ELF-1 (cell line): ENCODE measurements around the gene CACNB4.
"Not testable (repeated sequence)": the region's sequence is repeated elsewhere in the genome, so short reads cannot be mapped to it uniquely, and the experiment has no call there.

Experiments used
- DNase-seq: peaks from one replicate; pipeline ENCODE4 v3.0.0-alpha.2; 2016; ENCODE audit warnings: low read depth, low spot score

Gene CACNB4

DNA sequence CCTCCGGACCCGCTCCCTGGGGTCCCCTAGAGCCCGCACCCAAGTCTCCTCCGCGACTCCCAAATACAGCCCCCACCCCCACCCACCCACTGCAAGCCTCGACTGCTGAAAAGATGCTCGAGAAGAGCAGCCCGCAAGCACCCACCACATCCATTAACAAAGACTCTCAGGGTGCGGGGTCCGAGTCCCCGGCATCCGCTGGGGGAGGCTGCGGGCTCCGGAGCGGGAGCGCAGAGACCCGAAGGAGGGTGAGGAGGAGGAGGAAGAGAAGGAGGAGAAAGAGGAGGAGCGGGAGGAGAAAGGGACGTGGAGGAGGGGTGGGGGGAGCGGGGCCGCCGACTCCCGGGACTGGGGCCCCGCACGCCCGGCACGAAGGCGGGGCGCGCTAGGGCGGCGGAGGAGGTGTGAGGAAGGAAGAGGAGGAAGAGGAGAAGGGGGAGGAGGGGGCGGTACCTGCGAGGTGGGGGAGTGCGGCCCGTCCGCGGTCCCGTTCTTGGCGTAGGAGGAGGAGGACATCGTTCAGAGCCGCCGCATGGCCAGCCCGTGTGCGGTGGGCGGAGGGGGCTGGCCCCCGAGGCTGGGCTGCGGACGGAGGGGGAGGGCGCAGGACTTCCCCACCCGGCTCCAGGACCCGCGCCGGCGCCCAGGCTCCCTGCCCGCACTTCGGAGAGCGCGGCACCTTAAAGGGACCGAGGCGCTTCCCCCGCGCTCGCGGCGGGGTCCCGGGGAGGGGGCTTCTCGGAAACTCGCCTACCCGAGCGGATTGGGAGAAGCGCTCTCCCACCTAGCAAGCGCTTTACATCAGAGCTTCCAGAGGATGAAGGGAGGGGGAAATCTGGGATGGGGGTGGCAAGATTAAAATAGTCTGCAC is at the start of gene CACNB4:
Gene CACNB4 (minus strand): TSS at position 549 of the 871 bp plus-strand sequence.
- DNase-seq = peak; percentile 26

DNA sequence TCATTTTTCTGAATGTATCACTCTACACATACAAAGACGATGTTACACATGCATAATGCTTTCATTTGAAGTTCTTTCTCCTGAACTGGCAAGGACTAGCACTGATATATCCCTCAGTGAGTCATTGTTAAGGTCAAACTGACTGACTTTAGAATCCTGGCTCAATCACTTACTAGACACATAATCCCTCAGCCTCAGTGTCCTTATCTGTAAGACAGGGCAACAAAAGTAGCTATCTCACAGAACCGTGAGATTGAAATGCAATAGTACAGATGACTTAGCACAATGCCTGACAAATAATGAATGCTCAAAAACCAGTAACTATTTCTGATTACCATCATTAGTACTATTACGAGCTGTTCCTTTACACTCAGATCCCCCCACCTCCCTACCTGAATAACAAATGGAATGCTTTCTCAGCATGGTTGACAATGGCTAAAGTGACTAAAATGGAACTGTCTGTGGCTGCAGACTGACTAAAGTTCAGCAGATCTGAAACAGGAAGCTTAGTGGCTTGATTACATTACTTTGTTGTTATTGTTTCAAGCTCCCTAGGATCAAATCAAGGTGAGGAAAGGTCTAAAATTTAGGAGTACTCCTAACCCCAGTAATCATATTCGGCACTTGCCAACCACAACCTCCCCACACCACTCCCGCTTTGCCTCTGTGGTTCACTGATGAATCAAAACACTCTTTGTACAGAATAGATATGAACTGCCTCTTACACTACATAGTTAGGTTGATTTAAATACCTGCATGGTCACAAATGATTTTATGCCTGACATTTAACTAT is 35.8 kb upstream of the CACNB4 start:
- DNase-seq = no peak

DNA sequence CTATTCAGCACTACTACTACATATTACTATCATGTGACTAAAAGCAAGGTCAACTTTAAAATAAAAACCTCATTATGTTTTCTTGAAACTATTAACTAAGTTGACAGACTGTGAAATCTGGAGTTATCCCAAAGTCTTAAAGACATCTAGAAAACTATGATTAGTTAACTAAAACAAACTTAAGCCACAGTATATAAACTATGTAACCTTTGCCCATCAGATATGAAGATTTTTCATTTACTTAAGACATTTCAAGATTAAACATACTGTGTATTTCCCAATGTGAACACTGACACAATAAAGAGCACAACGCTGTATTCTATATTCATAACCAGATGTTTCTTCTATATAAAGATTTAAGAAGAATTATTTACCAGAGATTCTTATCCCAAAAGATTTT is 33.5 kb upstream of the CACNB4 start:
- DNase-seq = no peak

DNA sequence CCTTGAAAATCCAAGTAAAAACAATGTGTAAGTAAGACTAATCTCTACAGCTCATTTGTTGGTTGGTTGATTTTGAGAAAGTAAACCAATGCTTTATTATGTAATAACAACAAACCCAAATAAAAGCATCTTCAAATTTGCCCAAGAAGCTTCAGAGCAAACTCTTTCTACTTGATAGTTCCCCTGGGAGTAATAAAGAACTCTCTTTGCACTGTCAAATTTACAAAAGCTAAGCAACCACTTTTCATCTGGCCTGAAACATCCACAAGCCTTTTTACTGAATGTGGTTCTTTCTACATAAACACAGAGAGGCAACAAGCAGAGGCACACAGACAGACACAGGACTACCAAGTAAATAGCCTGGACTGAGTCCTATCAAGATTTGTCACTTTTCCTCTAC is 28.8 kb upstream of the CACNB4 start:
- DNase-seq = no peak

DNA sequence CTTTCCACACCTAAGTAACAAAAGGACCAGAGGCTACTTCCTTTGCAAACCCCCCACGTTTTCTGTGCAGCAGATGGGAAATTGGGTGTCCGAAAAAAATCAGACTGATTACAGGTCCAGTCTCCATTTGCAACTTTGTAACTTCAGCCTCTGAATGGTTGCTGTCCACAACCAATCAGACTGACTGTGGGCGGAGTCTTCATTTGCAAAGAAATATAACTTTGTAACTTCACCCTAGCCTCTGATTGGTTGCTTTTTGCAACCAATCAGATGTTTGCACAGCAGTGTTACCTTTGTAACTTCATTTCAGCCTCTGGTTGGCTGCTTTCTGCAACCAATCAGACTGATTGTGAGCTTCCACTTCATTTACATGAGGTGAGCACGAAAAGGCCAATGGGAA is 27.8 kb upstream of the CACNB4 start:
- DNase-seq = no peak

DNA sequence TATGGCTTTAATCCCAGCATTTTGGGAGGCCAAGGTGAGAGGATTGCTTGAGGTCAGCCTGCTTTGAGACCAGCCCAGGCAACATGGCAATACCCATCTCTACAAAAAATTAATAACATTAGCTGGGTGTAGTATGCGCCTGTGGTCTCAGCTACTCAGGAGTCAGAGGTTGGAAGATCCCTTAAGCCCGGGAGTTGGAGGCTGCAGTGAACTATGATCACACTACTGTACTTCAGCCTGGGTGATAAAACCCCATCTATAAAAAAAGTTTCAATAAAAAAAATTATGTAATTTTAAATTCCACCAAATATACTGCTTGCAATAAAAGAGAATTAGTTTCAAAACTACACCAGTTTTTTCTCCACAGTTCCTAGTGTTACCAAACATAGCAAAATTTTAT is 23.3 kb upstream of the CACNB4 start:
- no peak for DNase-seq

DNA sequence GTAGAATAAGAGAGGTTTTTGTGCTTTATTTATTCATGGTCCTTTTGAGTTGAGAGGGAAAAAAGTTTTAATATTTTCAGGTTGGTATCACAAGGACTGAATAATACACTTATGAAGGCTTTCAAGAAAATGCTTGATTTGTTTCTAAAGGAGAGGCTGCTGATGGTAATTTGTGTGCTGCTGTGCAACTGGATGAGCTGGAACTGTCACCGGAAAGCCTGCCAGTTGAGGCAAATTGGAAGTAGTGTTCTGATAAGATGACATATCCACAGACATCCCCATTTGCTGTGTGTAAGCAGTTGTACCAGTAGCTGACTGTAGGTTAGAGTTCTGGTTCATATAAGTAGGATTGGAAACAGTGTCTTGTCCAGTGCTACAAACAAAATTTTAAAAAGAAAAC is 21.6 kb upstream of the CACNB4 start:
- DNase-seq = no peak

DNA sequence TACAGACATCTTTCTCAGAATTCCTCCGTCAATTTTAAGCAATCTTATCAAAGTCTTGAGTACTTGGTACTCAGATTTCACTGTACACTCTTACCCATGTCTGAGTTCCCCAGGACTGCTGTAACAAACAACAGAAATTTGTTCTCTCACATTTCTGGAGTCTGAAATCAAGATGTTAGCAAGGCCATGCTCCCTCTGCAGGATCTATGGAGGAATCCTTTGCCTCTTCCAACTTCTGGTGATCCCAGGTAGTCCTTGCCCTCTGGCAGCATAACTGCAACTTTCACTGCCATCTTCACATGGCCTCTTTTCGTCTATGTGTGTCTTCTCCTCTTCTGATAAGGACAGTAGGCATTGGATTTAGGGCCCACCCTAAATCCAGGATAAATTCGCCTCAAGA is 17.1 kb upstream of the CACNB4 start:
- DNase-seq = no peak

DNA sequence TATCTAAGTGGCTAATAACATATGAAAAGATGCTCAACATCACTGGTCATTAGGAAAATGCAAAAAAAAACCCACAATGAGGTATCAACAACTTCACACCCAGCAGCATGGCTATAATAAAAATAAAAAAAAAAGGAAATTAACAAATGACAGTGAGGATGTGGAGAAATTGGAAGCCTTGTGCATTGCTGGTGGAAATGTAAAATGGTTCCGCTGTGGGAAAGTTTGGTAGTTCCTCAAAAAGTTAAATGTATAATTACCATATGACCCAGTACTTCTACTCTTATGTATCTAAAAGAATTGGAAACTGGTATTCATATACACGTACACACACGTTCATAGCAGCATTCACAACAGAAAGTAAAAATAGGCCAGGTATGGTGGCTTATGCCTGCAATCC is 15.5 kb upstream of the CACNB4 start:
- DNase-seq = no peak

DNA sequence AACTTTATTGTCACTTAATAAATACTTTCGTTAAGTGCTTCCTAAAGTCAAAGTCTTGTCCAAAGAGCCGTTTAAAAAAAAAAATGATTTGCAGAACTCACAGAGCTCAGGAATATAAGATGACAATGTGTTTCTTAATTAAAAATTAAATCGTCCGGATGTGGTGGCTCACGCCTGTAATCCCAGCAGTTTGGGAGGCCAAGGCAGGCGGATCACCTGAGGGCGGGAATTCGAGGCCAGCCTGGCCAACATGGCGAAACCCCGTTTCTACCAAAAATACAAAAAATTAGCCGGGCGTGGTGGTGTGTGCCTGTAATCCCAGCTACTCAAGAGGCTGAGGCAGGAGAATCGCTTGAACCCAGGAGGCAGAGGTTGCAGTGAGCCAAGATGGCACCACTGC is 8.3 kb upstream of the CACNB4 start:
- not testable (repeated sequence) for DNase-seq

DNA sequence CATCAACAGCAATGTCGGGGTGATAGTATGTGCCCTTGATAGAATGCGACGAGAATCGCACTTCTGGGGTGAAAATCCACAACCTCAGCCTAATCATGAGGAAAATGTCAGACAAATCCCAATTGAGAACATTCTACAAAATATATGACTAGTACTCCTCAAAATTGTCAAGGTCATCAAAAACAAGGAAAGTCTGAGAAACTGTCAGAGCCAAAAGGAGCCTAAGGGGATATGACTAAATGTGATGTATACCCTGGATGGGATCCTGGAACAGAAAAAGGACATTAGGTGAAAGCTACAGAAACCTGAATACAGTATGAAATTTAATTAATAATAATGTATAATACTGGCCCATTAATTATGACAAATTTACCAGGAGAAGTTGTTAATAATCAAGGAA is 7.6 kb upstream of the CACNB4 start:
- DNase-seq = no peak

DNA sequence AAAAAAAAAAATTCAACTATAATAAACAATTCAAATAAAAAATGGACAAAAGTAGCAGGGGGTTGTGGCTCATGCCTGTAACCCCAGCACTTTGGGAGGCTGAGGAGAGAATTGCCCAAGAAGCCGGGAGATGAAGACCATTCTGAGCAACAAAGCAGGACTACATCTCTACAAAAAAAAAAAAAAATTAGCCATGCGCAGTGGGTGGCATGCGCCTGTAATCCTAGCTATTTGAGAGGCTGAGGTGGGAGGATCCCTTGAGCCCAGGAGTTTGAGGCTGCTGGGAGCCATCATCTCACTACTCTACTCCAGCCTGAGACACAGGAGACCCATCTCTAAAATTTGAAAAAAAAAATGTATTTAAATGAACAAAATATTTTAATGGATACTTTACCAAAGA is 4.4 kb upstream of the CACNB4 start:
- DNase-seq = no peak

DNA sequence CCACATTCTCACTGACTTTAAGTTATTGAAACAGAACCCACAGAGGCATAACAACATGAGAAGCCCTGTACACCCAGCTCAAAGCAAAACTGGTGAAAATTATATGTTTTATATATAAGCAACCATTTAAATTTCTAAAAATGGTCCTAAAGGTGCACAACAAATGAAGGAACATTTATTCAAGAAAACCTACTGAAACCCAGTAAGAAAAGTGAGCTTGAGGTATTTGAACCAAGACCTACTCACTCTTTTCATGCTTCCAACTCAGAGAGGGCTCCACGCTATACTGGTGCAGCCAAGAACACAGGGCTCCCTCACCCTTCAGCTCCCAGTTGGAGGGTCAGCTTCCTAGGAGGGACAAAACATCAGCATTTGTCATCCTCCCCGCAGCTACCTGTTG is 2.1 kb upstream of the CACNB4 start:
- DNase-seq = no peak

DNA sequence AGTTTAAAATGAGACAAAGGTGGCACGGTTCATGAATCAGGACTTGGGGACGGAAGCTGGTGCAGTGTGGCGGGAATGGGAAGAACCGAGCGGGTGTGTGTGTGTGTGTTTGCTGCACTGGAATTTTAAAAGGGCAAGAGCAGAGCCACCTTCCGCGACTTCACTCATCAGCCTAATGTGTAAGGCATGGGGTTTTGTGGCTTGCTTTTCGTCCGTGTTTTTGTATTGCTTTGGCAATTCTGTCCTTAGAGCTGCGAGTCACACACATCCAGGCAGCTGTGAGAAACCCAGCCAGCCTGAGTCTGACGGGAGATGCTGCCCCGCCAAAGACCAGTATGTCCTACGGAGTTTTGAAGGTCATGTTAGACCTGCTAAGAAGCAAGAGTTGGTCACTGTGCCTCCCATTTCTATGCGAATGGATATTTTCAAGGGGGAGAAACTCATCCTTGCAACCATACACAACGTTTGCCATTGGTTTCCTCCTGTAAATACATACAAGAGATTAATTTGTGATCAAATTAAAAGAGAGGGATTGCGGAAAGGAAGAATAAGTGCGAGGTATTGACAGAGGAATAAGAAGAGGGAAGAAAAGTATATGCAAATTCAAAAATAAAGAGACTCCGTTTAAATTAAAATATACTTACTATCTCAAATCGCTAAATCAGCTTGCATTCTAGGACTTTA is 665 bp upstream of the CACNB4 start:
- DNase-seq = peak; percentile 45

DNA sequence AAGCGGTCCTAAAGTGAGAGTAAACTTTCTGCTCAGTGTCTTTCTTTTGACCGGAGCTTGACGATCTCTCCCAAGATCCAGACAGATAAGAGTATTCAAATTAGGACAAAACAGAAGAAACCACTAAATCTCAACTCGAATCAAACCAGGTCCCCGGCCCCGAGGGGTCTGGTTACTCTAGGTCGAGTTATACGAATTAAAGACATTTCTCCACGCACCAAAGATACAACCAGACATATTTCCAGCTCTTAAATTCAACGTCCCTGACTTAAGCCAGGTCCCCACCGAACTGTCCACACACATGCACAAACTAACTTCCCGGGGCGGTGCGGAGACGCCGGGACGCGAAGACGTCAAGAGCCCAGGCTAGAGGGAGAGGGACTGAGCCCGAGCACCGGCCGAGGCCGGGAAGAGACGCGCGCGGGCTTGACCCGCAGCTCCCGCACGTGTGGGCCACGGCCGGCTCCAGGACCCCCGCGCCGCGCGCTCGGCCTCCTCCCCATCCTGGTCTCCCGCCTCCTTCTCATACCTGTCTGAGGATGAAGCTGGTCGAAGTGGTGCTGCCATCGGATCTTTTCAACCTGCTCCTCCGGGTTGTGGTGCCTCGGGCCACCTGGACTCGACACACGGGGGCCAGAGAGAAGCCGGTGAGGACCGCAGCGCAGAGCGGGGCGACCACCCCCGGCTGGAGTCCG is 896 bp downstream of the CACNB4 start:
- DNase-seq = peak; percentile 52

DNA sequence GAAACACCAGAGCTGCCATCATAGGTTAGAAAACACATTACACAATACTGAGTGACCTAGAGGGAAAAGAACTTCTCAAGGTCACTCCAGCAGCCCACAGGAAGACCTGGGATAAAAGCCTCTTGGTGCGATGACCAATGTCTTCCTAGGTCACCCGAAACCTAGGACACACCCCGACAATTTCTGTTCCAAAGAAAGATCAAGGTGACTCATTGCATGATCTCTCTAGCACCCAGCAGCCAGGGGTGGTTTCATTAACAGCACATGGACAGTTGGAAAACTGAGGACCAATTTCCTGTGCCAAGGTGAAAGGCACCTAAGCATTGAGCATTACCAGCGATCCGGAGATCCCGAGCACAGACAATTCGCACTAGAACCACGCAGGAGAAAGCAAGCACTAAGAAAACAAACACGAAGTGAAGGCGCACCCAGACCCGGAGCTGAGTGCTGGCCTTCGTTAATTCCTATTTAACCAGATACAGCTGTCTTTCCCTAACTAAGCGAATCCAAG is 1.5 kb downstream of the CACNB4 start:
- DNase-seq = peak; percentile 8

DNA sequence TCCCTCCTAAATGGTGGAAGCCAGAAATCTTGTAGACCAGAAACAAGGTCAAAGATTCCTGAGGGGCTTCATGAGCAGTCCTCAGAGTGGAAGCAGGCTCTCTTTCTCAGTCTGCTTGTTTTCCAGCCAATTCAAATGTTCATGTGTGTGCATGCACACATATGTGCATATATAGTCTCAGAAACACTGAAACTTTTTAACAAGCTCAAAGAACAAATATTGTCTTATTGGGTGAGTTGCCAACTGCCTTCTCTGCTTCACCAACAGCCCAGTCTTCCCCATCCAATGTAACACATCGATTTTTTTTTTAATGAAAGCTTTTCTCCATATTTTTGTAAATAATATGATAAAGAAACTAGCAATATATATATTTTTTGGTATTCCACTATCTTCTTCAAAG is 3.7 kb downstream of the CACNB4 start:
- DNase-seq = no peak

DNA sequence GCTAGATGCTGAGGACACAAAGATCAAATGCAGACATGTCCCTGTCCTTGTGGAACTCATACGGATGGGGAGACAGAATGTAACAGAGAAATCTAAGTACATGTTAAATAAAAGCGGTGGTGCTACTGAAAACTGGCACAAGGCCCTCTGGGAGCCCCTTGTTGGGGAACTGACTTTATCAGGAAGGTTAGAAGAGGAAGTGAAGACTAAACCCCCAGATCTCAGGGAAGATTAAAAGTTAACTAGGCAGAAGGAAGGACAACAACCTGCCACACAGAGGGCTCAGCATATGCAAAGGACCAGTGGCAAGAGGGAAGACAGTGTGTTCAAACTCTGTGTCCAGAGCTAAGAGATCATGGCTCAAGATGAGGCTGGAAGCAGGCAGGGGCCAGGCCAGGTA is 4.8 kb downstream of the CACNB4 start:
- DNase-seq = no peak

DNA sequence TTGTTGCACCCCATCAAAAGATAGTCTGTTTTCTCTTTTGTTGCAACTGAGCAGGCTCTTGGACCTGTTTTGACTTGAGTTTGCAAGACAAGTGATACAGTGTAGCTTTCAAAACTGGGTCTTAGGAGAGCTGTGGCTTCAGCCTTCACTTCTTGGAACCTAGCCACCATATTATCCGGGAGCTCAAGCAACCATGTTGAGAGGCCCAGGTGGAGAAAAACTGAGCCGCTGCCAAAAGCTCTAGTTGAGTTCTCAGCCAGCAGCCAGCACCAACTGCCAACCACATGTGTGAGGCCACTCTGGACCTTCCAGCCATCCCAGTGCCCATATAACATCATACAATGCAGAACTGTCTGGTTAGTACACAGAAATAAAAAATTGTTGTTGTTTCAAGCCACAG is 5.4 kb downstream of the CACNB4 start:
- DNase-seq = no peak

DNA sequence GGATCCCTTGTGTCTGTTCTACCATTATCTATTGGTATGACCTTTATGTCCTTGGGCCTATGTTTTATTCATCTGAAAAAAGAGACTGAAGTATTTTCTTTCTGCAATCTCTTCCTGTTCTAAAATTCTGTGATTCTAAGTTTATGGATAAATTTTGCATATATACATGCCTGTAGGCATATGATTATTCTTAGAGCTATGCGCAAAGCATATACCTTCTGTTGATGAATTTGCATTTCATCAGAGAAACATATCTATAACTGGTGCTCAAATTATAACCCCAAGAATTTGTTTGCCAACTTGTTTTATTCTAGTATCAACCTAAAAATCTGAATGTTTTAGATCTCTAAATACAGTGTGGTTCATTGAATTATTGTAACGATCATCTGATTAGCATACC is 6.7 kb downstream of the CACNB4 start:
- no peak for DNase-seq

DNA sequence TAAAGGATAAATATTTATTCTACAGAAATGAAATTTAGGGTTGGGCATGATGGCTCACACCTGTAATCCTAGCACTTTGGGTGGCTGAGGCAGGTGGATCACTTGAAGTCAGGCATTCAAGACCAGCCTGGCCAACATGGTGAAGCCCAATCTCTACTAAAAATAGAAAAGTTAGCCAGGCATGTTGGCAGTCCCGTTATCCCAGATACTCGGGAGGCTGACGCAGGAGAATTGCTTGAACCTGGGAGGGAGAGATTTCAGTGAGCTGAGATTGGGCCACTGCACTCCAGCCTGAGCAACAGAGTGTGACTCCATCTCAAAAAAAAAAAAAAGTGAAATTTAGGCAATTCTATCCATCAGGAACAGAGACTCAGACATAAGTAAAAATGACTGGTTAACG is 8.1 kb downstream of the CACNB4 start:
- DNase-seq = not testable (repeated sequence)

DNA sequence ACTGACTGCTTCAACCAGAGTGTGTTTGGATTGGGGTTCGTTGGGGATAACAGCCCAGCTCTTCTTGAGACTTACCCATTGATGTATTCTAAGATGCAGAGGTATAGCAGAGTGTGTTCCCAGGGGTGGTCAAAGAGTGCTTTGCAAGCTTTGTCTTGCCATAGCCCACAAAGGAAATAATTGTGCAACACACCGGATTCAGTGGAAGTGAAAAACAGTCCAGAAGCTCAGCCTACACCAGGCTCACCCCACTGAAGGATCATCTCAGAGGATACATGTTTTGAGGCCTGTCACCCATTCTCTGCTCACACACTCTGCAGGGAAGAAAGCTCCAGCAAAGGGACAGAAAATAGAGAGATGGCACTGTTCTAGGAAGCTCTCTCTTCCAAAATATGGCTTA is 9.6 kb downstream of the CACNB4 start:
- DNase-seq = no peak
